ENCODE data around the gene SUMO3. TPM values are rescaled to one million over a fixed set of nuclear protein-coding genes. Genes with fewer than 3 reads are reported as not detected.

SUMO3 gene
- total RNA-seq, 2 experiments from 2014 or later, result 60.3 to 85.5 TPM

DNA sequence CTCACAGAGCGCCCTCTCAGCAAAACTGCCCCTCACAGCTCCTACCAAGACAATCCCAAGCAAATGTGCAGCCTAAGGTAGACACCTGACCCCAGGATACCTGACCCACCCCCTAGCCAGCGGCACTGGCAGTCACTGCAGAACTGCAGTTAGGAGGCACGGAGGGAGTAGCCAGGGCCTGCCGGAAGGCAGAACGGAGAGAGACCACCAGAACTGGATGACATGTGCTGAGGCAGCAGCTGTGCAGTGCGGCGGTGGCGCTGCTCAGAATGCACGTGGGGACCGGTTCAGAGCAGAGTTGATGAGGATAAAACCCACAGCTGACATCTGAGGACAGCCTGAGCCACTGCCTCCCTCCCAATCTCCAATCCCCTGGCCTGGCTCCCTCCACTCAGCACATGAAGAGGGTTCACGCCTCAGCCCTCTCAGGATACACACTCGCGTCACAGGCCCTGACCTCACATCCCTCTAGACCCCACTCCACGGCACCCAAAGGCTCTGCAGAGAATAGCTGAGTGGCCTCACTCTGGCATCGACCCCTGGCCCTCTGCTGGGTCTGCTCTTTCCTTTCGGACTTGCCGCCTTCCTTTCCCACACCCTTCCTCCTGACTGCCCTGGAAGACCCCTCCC lies 45.9 kb downstream of the SUMO3 start:
- CTCF ChIA-PET (ENCODE audit: unreplicated experiment), result no interaction called here
- no peaks in the 10 kb centered on the region for H3K9me3 ChIP-seq (ENCODE audit: low read length)
- no peak overlapping the region for H3K4me3 ChIP-seq (ENCODE audit: low read depth, low read length, poor library complexity, severe bottlenecking)
- H3K79me2 ChIP-seq (ENCODE audit: insufficient read depth, low read depth, low read length), result peaks cover 4% of the 10 kb centered on the region
- TF ChIP-seq, protein P1, sequence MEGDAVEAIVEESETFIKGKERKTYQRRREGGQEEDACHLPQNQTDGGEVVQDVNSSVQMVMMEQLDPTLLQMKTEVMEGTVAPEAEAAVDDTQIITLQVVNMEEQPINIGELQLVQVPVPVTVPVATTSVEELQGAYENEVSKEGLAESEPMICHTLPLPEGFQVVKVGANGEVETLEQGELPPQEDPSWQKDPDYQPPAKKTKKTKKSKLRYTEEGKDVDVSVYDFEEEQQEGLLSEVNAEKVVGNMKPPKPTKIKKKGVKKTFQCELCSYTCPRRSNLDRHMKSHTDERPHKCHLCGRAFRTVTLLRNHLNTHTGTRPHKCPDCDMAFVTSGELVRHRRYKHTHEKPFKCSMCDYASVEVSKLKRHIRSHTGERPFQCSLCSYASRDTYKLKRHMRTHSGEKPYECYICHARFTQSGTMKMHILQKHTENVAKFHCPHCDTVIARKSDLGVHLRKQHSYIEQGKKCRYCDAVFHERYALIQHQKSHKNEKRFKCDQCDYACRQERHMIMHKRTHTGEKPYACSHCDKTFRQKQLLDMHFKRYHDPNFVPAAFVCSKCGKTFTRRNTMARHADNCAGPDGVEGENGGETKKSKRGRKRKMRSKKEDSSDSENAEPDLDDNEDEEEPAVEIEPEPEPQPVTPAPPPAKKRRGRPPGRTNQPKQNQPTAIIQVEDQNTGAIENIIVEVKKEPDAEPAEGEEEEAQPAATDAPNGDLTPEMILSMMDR (conservative IDR thresholded peaks at IDR 0.05; ENCODE audit: low read length), result no peak
- TF ChIP-seq EZH2phosphoT487 (IDR thresholded peaks at IDR 0.05; ENCODE audit: borderline replicate concordance, low read depth, low read length), result no peak
- intact Hi-C loops (cut with micrococcal nuclease; ENCODE audit: unreplicated experiment), result no loop called here
- H4K20me1 ChIP-seq (ENCODE audit: insufficient read depth, low read length), result no peaks in the 10 kb centered on the region; the same call in 1 of the 2 replicates
- H3K36me3 ChIP-seq (ENCODE audit: insufficient read depth, low read length), result peaks cover 81% of the 10 kb centered on the region
- no peak overlapping the region for H3K4me2 ChIP-seq (ENCODE audit: low read length)
- BruUV-seq (replicated peaks), result no TSS peak
- POLR2A ChIA-PET, result no interaction called here
- H3K9me2 ChIP-seq (ENCODE audit: insufficient read depth, low read length), result no peaks in the 10 kb centered on the region
- no peak for DNase-seq (ENCODE audit: low spot score)
- no peak overlapping the region for H2AFZ ChIP-seq (ENCODE audit: low read length)
- H3K27ac ChIP-seq (ENCODE audit: low read depth, low read length, poor library complexity, severe bottlenecking), result no peak overlapping the region
- no peaks in the 10 kb centered on the region for H3K4me1 ChIP-seq (ENCODE audit: insufficient read depth, low read length, poor library complexity, severe bottlenecking)

DNA sequence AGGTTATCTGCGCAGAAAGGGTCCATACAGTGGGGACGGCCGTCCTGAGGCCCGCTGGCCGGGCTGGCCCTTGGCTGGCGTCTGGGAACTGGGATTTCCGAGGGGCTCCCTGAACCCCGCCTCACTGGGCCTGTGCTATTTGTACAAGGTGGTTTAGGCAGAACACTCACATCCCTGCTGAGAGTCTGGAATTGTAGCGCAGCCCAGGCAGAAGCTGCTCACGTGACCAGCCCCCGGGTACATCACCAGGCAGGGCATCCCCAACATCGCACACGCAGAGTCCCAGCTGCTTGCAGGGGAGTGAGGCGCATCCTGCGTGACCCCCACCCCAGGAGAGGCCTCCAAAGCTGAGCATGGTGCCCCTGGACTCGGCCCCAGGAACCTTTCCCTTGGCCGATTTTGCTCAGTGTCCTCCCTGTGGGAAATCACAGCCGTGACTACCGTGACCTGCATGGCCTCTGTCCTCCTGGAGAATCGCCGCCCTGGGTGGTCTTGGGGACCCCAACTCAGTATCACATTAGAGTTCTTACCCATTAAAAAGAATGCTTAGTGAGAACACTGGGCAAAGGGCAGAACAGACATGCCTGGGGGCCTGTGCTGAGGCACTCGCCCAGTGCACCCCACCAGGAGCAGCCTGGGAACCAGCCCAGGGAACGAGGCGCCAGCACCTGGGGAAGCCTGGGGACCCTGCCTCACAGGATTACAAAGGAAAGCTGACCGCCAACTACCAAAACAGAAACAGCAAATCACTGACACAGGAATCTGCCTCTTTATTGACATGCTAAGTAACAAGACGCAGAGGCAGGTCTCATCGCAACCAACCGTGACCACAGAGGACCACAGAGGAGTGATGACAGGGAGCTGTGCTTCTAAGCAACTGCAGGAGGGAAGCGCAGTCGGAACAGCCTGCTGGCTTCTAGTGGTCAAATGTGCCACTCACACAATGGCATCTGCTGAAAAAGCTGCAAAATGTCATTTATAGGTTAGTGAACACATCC lies 49.7 kb downstream of the SUMO3 start:
- POLR2A ChIA-PET, result no interaction called here

More for the DNA sequence above, 49.7 kb downstream of the SUMO3 start:
- no TSS peak for BruUV-seq (replicated peaks)
- Histone ChIP-seq H2AFZ (ENCODE audit: low read length) (no peak overlapping the region), H3K79me2 (ENCODE audit: insufficient read depth, low read depth, low read length) (no peaks in the 10 kb centered on the region), H3K27ac (ENCODE audit: low read depth, low read length, poor library complexity, severe bottlenecking) (no peak overlapping the region), H3K9me3 (ENCODE audit: low read length) (no peaks in the 10 kb centered on the region), H3K4me1 (ENCODE audit: insufficient read depth, low read length, poor library complexity, severe bottlenecking) (no peaks in the 10 kb centered on the region), H4K20me1 (ENCODE audit: insufficient read depth, low read length) (no peaks in the 10 kb centered on the region), H3K4me3 (ENCODE audit: low read depth, low read length, poor library complexity, severe bottlenecking) (no peak overlapping the region), H3K9me2 (ENCODE audit: insufficient read depth, low read length) (no peaks in the 10 kb centered on the region), H3K4me2 (ENCODE audit: low read length) (no peak overlapping the region), H3K36me3 (ENCODE audit: insufficient read depth, low read length) (peaks cover 43% of the 10 kb centered on the region)
- DNase-seq (ENCODE audit: low spot score), result no peak
- intact Hi-C loops (cut with micrococcal nuclease; ENCODE audit: unreplicated experiment), result no loop called here
- CTCF ChIA-PET (ENCODE audit: unreplicated experiment), result interaction anchor here (1.3 kb wide), 1 partner anchor 14 kb away, joined by 3 read pairs; no protein-coding TSS in a partner anchor
- TF ChIP-seq EZH2phosphoT487 (IDR thresholded peaks at IDR 0.05; ENCODE audit: borderline replicate concordance, low read depth, low read length), result no peak
- TF ChIP-seq, protein P1 (conservative IDR thresholded peaks at IDR 0.05; ENCODE audit: low read length), result no peak
